GM21619 (cell line): ENCODE measurements around the gene UBLCP1.

Experiments used
- ATAC-seq: cut with Tn5 transposase; IDR thresholded peaks from one replicate; pipeline ENCODE4 v1.9.1; 2021; ENCODE audit not compliant: unreplicated experiment

UBLCP1 gene

DNA sequence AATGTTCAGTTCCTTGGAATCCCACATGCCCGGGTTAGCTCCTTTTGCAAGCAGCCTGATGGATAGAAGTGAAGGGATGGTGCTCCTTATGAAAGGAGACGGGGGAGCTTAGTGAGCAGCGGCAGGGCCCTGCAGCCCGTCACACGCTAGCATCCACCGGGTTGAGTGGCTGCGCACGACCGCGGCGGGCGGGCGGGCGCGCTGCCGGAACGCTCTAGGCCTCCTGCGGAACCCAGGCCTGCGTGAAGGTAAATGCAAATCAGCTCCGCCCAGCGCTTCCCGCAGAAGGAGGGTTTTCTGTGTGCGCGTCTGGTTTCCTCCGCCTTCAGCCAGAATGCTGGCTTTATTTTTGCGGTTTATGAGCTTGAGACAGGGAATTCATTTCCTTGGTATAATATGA lies 47.4 kb downstream of the UBLCP1 start:
- ATAC-seq = peak; percentile 56

DNA sequence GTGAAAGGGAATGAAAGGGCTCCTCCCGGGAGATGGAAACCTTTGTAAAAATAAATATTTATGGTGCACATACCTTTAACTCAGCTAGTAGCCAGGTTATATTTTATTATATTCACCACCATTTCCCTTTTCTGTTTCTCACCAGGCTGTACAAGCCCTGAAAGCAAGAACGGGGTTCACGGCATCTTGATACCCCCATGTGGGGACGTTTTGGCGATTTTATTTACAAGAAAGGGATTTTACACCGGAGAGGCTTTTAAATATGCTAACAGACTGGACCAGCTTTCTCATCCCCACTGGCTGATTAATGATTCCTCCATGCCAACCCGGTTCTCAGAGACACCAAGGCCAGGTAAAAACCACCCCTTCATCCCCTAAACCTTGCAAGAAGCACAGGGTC lies 48.0 kb downstream of the UBLCP1 start:
- no peak for ATAC-seq

DNA sequence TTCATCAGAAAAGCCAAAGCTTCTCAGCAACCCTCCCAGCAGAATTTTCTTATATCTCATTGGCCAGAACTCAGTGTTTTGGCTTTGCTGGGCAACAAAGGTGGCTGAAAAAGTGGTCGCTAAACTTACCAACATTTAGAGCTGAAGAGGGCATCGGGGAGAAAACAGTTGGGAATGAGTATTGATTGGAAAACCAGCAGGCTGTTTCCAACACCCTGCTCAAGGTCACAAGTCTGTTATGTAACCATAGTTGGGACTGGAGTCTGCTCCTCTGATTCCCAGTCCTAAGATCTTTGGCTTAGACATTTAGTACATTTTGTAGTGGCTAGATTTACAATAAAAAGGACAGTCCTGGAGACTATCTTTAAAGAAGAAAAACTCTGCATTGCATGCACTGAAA lies 50.1 kb downstream of the UBLCP1 start:
- no peak for ATAC-seq

DNA sequence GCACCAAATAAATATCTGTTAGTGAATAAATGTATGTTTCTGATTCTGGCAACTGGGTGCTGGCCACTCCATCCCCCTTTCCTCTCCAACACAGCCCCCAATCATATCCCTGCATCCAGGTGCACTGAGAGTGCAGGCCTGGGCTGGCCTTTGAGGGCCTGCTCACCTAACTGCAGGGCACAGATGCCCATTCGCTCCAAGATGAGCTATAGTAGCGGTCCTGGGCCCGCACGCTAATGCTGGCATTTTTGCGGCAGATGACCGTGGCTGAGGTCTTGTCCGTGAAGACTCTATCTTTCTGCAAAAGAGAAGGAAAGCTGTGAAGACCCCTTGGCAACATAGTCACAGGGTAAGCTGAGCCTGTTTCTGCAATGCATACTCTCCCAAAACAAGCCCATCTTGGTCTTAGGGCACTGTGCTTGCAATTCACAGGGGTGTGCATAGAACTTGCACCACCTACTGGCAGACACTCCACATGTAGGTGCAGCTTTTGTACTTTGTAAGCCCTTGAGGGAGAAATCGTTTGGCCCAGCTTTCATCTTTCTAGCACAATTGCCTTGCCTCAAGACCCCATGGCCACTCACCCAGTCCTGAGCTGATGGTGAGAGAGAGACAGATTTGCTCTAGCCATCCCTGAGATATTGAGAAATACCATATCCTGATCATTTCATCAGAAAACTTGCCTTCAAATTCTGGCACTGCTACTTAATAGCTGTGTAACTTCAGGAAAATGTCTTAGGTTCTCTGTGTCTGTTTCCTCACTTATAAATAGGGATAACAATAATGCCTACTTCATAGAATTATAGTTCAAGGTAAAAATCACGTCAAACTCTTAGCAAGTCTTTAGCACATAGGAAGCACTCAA lies 53.7 kb downstream of the UBLCP1 start:
- no peak for ATAC-seq

DNA sequence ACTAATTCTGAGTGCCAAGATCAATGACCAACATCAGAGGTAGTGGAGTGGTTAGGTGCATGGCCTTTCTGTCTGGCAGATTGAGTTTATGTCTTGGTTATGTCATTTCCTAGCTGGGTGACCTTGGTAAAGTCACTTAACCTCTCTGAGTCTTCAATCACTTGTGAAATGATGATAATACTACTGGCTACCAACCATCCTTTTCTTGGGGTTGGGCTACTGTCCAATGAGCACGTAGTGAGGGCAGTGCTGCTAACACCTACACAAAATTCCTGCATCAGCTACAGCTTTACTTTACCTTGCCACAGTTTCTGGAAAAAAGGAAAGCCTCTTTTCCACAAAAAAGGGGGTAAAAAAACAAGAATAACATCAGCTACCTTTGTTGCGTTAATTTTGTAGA lies 54.8 kb downstream of the UBLCP1 start:
- no peak for ATAC-seq

DNA sequence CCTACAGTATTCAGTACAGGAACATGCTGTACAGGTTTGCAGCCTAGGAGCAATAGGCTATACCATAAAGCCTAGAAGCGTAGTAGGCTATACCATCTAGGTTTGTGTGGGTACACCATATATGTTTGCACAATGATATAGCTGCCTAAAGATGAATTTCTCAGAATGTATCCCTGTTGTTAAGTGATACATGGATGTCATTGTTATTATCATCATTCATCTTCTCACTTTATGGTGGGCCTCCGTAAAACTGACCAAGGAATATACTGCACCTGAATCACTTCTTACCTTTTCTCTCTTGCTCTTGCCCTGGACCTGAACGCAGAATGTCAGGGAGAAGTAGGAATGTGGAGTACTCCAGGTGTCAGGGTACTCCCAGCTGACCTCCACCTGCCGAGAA lies 55.4 kb downstream of the UBLCP1 start:
- no peak for ATAC-seq

DNA sequence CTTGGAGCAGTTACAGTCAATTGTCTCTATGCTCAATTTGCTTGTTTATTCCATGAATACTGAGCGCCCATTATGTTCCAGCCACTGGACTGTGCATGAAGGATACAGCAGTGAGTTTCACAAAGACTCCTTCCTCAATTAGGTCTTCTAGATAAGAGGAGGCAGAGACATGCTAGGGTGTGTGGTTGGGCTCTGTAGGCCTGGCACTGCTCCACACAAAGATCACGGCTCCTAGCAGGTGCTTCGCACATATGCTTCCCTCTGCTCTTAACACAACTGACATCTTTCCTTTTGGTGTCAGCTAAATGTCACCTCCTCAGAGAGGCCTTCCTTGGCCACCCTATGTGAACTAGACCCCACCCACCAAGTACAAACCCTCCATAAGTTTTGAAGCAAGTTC lies 56.3 kb downstream of the UBLCP1 start:
- no peak for ATAC-seq

DNA sequence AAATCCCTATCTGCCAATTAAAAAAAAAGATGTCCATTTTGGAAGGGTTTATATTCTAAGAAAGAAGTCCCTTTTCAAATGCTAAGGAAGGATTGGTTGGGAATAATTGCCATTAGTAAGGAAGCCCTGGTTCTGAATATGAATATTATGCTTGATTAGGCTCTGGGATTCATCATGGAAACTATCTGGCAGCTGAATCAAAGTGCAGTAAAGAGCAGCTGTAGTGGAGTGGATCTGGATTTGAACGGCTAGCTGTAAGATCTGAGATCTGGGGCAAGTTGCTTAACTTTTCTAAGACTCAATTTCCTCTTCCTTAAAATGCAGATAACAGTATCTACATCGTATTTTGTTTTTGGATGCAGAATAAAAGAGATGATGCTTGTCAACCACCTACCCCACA lies 56.7 kb downstream of the UBLCP1 start:
- no peak for ATAC-seq

DNA sequence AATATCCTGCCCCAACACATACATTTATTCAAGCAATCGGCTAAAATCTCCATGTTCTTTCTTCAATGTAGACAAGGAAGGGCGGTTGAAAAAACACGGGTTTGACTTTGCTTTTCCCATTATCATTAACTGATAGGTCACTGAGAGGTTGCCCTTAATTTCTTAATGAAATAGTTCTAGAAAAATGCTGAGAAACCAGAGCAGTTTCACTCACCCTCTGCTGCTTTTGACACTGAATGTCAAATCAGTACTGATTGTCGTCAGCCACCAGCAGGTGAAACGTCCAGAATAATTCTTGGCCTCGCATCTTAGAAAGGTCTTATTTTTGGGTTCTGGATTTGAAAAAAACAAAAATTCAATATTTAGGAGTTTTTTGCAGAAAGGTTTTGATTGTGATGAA lies 59.1 kb downstream of the UBLCP1 start:
- peak; percentile 85 for ATAC-seq

DNA sequence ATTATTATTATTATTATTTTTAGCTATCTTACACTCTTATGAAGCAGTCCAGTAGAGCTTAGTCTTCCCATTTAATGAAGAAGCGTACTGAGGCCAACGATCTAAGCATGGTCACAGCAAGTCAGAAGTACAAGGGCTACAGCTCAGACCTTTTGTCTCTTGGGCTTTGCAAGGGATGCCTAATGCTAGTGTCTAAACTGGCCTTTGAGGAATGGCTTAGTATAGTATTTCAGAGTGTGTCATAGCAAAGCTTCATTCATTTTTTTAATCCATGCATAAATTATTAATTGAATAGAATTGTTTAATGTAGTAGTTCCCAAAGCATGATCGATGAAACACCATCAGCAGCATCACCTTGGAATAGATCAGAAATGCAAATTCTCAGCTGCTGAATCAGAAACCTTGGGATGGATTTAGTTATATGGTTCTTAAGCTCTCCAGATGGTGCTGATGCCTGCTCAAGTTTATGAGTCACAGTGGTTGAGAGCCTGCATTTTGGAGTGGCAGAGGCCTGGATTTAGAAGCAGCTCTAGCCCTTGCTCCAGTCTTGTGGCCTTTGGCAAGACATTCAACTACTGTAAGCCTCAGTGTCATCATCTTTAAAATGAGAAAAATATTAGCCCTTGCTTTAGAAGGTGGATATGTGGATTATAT lies 61.1 kb downstream of the UBLCP1 start:
- no peak for ATAC-seq

DNA sequence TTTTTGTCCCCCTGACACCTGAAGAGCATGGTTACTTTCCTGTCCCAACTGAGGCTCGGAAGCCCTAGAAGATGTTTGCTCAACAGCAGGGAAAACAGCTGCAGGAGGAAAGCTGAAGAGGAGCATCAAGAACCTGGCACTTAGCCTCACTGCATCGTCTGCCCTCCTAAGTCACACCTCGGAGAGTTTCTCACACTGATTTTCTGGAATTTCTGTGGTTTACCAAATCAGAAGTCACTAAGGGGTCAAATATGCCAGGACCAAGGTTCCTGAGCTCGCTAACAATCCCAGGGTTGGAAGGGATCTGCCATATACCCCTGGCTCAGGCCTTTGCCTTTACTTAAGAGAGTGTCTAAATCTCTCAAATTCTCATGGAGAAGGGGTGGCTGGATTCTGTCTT lies 61.9 kb downstream of the UBLCP1 start:
- no peak for ATAC-seq

DNA sequence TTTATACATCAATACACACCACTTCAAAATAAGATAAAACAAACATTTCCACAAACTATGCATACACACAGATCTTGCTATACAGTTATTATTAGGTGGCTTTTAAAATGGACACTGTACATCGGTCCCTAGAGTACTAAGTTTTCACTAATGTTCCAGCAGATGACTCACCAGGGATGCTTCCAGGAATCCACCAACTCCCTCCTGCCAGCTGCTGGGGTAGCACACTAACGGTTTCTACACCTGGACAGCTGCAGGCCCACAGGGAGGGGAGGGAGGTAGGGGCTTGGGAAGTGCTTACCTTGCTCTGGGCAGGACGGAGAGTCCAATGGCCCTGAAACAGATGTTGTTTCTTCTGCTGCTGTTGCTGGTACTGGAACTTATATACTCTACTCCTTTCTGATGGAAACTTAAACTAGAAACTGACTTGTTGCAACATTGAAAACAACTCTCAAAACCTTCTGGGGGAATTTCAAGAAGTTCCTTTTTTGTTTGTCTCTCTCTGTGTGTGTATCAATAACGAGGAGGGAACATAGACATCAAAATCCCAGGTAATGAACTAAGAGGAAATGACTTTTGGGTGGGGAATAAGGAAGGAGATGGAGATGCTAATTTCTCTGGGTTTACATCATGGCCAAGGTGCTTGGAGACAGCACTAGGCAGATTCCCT lies 67.2 kb downstream of the UBLCP1 start, which contains the start of gene IL12B:
IL12B (minus strand) TSS at position 357 of the 670 bp plus-strand sequence. CDS start 3,705 bp downstream, outside the sequence.
- ATAC-seq = no peak

DNA sequence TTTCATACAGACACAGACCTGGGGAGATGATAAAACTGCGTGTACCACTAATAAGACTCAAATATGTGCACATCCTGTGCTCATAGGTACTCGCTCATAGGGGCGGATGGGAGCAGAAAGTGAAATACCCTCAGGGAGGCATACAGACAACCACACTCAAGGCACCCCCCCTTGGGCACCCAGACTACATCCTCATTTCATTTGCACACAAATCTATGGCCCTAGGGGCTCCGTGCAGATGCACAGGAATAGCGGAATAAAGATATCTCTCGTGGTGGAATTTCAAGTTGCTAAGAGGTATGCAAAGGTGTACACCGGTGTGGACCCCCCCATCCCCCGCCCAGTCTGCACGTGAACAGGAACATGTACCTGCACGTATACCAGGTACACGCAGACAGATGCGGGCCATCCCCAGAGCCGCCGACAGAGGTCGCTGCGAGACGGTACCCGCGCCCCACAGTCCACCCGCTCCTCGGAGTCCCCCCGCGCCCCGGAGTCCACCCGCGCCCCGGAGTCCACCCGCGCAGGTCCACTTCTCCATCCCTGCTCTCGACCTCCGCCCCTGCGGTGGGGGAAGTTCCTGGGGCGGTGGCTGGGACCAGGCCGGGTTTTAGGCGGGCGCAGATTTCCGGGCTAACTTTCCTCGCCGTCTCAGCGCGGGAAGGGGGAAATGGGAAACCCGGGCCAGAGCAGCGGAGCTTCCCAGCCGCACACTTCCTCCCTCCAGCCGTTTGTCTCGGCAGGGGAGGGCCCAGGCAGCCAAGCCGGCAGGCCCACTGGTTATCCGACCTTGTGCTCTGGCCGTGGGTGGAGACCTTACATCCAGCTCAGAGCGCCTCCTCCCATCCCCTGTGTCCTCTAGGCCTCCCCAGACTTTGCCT lies 68.2 kb downstream of the UBLCP1 start:
- ATAC-seq = peak; percentile 58

DNA sequence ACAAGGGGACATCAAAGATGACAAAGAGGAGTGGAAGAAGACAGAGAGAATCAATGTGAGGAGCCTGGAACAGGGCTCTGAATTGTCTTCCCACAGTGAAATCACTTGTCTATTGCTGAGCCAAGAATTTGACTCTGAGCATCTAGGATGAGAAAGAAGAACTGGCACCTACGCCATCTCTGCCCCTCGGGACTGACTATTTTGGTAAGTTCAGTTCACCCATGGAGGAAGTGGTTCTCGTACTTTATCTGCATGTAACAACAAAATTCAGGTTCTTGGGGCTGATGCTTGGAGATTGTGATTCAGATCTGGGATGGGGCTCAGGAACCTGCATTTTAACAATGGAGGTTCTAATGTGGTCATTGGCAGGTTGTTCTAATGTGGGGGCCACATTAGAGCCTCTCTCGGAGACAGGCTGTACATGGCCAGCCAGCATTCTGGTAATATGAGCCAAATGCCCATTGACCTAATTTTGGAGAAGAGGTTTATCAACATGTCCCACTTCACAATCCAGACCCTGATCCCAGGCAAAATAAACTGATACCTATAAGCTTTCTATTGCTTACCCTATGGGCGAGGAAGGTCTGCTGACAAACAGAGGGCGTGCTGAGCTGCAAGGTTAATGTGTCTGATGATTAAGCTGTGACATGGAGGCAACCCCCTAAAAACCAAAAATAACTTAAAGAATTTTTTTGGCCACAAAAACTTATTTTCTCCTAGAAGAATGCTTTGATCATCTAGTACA lies 69.9 kb downstream of the UBLCP1 start:
- no peak for ATAC-seq

DNA sequence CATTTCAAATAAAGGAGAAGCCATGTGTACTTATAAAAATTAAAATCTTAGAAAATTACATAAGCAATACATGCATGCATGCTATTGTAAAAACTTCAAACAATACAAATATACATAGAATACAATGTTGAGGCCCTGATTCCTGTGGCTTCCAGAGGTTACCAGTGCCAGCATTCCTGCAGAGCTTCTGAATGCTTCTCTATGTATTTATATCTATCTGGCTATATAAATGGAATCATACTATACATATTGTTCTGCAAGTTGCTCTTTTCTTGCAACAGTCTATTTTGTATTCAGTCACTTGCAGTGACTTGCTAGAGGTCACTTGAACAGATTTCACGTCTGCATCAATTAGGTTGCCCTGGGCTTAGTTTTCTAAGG lies 70.4 kb downstream of the UBLCP1 start:
- ATAC-seq = no peak
